ENCODE measurements around the gene ADCY2.
"Not testable (repeated sequence)": the region's sequence is repeated elsewhere in the genome, so short reads cannot be mapped to it uniquely, and the experiment has no call there.

Gene ADCY2

GRCh38 chr5:7396713-7397454, 946 bp downstream of the ADCY2 start:
- DNase-seq: no peak

DNA sequence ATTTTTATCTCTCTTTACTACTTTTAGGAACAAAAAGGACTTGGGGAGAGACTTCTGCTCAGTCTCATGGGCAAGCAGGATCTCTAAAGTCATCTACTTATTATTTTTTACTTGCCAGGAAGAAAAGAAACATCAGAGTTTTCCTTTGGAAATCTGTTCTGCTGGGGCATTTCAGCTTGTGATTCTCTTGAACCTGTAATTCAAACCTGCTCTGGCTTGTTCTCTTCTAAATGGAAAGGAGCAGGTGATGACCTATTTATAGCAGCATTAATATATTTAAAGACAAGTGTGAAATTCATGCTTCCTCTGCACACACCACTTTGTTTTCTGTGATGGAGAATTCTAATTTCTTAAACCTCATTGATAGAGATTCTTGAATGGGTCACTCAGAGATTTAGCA, 2.0 kb downstream of the ADCY2 start:
- DNase-seq: no peak

GRCh38 chr5:7398596-7399280, 2.8 kb downstream of the ADCY2 start:
- DNase-seq: no peak

DNA sequence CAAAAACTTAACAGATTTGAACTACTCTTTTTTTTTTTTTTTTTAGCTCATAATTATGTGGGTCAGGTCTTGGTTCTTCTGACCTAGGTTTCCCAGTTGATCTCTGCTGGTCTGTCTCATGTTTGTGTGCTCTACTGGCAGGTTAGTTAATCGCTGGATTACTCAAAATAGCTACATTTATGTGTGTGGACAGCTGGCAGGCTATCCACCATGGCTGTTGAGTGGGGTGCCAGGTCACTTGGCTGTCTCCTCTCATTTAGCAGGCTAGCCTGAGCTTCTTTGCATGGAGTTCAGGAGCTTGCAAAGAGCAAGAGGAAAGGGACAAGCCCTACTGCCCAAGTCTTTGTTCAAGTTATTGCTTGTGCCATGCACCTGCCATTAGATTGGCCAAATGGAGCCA, 9.3 kb downstream of the ADCY2 start:
- no peak for DNase-seq

DNA sequence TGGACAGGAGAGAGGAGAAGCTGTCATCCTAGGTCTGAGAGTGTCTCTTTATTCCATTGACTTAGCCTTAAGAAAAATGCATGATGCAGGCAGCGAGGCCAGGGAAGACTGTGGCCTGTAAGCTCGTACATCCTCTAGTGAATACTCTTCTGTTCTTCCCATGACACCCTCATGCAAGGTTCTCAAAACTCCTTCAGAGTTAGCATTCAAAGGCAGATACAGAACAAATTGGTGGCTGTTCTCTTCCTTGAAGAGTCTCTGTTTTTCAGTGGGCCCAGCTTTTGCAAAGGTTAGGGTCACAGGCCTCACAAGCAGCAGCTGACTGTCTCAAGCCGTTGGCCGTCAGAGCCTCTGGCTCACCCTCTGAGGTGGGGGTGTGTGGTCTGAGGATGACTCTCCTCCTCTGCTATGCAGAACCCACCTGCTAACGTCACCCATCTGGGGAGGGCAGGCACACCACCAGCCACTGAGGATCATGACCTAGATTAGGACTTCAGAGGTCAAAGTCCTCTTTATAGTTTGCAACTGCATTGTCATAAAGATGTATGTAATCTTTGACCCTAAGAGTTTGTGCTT, 15.1 kb downstream of the ADCY2 start:
- DNase-seq: no peak

- DNase-seq: no peak
These were observed 16.5 kb downstream of the ADCY2 start for GRCh38 chr5:7412409-7412808.

- DNase-seq: no peak
These were observed 19.2 kb downstream of the ADCY2 start for GRCh38 chr5:7415123-7415522.

GRCh38 chr5:7415587-7416535, 19.9 kb downstream of the ADCY2 start:
- no peak for DNase-seq

- DNase-seq: no peak
These were observed 22.3 kb downstream of the ADCY2 start for GRCh38 chr5:7418276-7418675.

DNA sequence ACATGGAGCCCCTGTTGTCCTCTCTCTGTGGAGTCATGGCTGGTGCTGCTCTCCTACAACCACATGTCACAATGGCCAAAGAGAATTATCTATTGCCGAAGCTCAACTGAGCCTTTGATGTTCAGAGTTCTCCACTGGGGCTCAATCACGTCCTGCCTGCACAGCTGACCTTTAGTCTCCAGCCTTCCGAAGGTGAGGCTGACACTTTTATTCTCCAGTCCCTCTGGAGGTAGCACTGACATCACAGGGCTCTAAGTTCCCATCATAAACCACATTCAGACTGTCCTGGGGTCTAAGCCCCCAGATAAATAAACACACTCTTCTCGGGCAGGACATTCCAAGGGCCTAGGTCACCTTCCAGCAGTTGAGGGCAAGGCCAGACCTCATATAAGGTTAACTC, 23.4 kb downstream of the ADCY2 start:
- DNase-seq: no peak

GRCh38 chr5:7419846-7420245, 23.9 kb downstream of the ADCY2 start:
- no peak for DNase-seq

GRCh38 chr5:7420510-7421280, 24.8 kb downstream of the ADCY2 start:
- DNase-seq: no peak

DNA sequence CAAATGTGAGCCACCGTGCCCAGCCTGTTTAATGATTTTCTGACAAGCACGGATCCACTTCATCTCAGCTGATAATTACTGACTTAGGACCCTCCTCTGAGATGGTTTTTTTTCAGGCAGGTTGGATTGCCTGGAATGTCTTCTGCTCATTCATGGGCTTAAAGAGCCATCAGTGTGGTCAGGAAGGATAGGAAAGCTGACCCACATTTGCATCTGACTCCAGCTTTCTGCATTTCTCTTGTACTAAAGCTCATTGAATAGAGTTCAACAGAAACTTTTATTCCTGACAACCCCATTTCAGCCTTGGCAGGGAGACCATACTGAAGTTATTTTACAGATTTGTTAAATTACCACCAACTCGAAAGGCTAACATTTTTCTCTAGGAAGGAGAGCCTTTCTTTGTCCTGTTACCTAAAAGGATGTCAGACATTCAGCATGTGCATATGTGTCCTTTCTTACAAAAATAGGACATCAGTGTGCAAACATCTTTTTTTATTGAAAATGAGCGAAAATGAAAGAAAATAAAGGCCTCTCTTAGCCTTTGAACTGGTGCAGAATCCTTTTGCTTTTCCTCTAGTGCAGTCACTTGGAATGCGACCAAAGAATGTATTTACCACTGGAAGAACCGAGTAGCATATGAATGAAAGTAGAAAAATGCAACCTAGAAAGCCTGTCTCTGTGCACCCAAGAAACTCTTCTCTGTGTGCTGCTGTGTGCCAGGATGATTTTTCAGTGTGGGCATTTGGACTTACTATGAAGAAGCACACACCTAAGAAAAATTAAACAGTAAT, 26.6 kb downstream of the ADCY2 start:
- DNase-seq: no peak

DNA sequence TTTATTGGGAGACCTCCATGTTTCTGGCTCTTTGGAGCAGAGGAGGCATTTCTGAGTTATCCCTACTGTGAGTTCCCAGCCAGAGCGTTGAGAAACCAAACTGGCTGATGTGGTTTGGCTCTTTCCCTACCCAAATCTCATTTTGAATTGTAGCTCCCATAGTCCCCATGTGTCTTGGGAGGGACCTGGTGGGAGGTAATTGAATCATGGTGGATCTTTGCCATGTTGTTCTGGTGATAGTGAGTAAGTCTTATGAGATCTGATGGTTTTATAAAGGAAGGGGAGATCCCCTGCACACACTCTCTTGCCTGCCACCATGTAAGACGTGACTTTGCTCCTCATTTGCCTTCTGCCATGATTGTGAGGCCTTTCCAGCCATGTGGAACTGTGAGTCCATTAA, 27.3 kb downstream of the ADCY2 start:
- not testable (repeated sequence) for DNase-seq

- DNase-seq: no peak
These were observed 29.9 kb downstream of the ADCY2 start for GRCh38 chr5:7425830-7426229.

- DNase-seq: no peak
These were observed 30.3 kb downstream of the ADCY2 start for GRCh38 chr5:7426284-7426683.

GRCh38 chr5:7434914-7435313, 39.0 kb downstream of the ADCY2 start:
- no peak for DNase-seq

DNA sequence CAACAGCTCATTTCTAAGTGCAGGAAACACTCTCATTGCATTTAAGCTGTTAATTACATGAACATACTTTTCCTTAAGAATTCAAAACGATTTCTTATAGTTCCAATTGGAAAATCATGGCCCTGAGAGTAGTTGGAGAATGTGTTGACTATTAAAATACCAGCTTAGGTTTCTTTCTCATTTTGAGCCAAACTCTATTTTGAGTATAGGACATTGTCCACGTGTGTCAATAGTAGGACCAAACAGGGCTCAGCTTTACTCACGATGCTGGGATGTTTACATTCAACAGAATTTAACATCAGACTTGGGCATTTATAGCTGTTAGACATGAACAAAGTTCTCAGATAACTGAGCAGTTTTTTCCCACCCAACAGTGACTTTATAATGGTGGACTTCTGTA, 39.6 kb downstream of the ADCY2 start:
- no peak for DNase-seq

DNA sequence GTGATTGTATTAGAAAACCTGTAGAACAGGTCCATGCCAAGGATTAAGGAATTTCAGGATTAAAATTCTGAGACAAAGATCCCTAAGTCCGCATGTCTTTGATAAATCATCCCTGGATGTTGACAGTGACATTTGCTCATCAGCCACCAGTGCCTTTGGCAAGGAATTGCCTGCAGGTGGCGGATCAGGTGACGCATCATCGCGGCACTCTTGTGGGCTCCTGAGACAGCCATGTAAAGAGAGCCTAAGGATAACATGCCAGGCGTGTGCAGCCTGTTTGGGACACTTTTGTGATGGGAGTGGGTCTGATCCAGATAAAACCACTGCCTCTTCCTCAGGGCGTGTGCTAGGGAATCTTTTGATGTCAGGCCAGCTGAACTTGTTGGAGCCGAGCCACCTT, 40.6 kb downstream of the ADCY2 start:
- no peak for DNase-seq

DNA sequence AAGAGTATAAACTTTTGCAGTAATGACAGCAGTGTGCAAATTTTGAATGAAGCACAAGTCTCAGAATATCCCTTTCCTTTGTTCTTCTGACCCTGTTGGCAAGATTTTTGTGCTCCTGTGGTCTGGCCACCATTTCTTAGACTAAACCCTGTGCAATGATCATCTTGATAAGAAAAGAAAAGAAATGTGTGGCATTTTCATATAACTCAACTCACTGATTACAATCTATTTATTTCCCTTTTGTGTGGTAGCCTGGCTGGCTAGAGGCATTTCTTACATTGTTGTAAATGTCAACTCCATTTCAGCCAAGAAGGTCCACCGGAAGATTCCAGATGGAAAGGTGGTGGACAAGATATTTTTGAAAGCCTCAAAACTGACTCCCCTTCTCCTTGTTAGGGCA, 41.9 kb downstream of the ADCY2 start:
- no peak for DNase-seq

DNA sequence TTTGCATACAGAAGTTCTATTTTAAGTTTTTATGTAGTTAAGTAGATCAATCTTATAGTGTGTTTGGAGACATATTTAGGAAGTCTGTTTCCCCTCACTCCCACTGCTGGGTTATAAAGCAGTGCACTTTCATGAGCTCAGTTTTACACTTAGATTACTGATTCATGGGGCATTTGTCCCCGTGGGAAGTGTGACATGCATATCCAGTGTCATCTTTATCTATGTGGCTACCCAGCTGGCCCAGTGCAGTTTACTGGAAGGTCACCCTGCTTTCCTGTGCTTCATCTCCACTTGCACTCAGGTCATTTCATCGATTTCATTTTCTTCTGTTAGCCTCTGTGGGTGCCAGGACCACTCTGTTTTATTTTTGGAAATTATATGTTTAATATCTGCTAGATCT, 49.1 kb downstream of the ADCY2 start:
- DNase-seq: no peak

- no peak for DNase-seq
These were observed 49.9 kb downstream of the ADCY2 start for GRCh38 chr5:7445831-7446230.

All from activated naive CD4-positive, alpha-beta T cell treated with Interleukin-2 at 50 U/mL for 16 hours (primary cell).